HepG2 (cell line): Measurements from ENCODE around the gene HNRNPAB. TPM values are rescaled to one million over a fixed set of nuclear protein-coding genes. Genes with fewer than 3 reads are reported as not detected.

Source experiments
- HOXA5 ChIP-seq: sonication (generic); formaldehyde crosslinking; IDR thresholded peaks from 2 replicates; pipeline ENCODE4 v1.4.0; 2020; ENCODE audit warnings: missing genetic modification reagents
- IRF2 ChIP-seq: IDR thresholded peaks from 2 replicates; pipeline ENCODE4 v1.6.1; 2018; ENCODE audit warnings: missing genetic modification reagents, missing compliant biosample characterization
- POLR2G ChIP-seq: fragments of 200-400 bp; formaldehyde crosslinking; IDR thresholded peaks from 2 replicates; pipeline ENCODE4 v1.6.1; 2018; ENCODE audit warnings: mild to moderate bottlenecking, low read depth, low read length, moderate library complexity
- RBM22 ChIP-seq: fragments of 200-400 bp; formaldehyde crosslinking; optimal IDR thresholded peaks from 2 replicates; pipeline ENCODE3; 2017; ENCODE audit warnings: mild to moderate bottlenecking, low read length, moderate library complexity
- SSRP1 ChIP-seq: IDR thresholded peaks from 2 replicates; pipeline ENCODE4 v1.6.1; 2016; ENCODE audit warnings: control low read depth
- polyA plus RNA-seq, 8 experiments: library from polyadenylated mRNA; depleted of rRNA in 3 of 8; stranded (reverse) in 7 of 8; unstranded in 1 of 8; fragments of >200 nt; fragmentation: Illumina TruSeq in 4 of 8; extraction: Trizol in 4 of 8; gene quantifications; 2 replicates each; pipeline versions ENCODE4 v1.2.1 to v1.2.3, GENCODE V29; 2011 to 2016; ENCODE audit warnings: low read depth in 4 of 8, missing spikeins in 1 of 8, mixed read lengths in 1 of 8; ENCODE audit not compliant: insufficient read depth in 1 of 8
- total RNA-seq, 5 experiments: library from RNA; depleted of rRNA; stranded (reverse); fragments of >200 nt; fragmentation: Illumina TruSeq; extraction: Trizol; gene quantifications; 2 replicates each; pipeline ENCODE4 v1.2.3, GENCODE V29; 2016; ENCODE audit warnings: low read depth in 1 of 5
- TF ChIP-seq, protein P1 (sequence below): sonication (generic); formaldehyde crosslinking; IDR thresholded peaks from 2 replicates; pipeline ENCODE4 v1.5.0; 2020; ENCODE audit warnings: missing genetic modification reagents
- TF ChIP-seq, protein P2 (sequence below): sonication (generic); formaldehyde crosslinking; IDR thresholded peaks from 2 replicates; pipeline ENCODE4 v1.8.0; 2022; ENCODE audit warnings: mild to moderate bottlenecking, missing genetic modification reagents
- TF ChIP-seq, protein P3 (sequence below): sonication (generic); formaldehyde crosslinking; IDR thresholded peaks from 2 replicates; pipeline ENCODE4 v1.4.0; 2020; ENCODE audit warnings: missing genetic modification reagents

The HNRNPAB gene
- total and polyA plus RNA-seq, 2 of the 13 experiments (the other 11 are each of a cell fraction or from before 2014, with no cell fraction given): 62.6 to 111 TPM

DNA sequence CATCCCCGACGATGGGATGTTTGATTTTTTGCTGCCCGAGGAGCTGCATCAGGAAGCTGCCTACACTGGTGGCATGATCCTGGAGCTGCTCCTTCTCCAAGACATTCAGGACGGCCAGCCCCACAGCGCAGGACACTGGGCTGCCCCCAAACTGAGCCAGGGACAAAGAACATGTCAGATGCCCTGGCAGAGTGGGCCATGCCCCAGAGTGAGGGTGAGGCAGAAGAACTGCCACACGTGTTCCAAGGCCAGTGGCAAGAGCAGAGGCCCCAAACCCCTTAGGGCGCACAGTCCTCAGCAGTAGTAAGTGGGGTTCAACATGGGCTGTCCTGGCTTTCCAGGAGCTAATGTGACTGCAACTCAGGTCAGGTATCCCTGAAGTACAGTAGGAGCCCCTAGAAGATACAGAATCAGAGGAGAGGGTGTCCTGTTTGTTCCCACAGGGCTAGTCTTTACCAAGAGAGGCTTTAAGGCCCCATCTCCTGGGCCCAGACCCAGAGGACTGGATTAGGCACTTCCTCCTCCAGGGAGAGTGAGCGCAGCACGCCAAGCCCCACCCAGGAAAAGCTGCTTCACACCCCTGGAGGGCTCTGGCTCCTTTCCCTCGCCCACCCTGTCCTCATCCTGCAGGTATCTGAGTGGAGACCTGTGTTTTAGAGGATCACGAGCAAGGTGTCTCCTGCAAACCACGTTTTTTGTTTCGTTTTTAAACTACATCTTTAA is 11.1 kb downstream of the HNRNPAB start (continued):
- TF ChIP-seq, protein P1, sequence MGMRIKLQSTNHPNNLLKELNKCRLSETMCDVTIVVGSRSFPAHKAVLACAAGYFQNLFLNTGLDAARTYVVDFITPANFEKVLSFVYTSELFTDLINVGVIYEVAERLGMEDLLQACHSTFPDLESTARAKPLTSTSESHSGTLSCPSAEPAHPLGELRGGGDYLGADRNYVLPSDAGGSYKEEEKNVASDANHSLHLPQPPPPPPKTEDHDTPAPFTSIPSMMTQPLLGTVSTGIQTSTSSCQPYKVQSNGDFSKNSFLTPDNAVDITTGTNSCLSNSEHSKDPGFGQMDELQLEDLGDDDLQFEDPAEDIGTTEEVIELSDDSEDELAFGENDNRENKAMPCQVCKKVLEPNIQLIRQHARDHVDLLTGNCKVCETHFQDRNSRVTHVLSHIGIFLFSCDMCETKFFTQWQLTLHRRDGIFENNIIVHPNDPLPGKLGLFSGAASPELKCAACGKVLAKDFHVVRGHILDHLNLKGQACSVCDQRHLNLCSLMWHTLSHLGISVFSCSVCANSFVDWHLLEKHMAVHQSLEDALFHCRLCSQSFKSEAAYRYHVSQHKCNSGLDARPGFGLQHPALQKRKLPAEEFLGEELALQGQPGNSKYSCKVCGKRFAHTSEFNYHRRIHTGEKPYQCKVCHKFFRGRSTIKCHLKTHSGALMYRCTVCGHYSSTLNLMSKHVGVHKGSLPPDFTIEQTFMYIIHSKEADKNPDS (CRISPR knock-in tag): no peak
- TF ChIP-seq HOXA5 (no peak), RBM22 (peak; percentile 2), SSRP1 (no peak), IRF2 (no peak), POLR2G (0 out of 2 replicates have a peak, but pooled peaks have one; percentile 28)
- TF ChIP-seq, protein P2, sequence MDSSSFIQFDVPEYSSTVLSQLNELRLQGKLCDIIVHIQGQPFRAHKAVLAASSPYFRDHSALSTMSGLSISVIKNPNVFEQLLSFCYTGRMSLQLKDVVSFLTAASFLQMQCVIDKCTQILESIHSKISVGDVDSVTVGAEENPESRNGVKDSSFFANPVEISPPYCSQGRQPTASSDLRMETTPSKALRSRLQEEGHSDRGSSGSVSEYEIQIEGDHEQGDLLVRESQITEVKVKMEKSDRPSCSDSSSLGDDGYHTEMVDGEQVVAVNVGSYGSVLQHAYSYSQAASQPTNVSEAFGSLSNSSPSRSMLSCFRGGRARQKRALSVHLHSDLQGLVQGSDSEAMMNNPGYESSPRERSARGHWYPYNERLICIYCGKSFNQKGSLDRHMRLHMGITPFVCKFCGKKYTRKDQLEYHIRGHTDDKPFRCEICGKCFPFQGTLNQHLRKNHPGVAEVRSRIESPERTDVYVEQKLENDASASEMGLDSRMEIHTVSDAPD (CRISPR knock-in tag): no peak
- TF ChIP-seq, protein P3, sequence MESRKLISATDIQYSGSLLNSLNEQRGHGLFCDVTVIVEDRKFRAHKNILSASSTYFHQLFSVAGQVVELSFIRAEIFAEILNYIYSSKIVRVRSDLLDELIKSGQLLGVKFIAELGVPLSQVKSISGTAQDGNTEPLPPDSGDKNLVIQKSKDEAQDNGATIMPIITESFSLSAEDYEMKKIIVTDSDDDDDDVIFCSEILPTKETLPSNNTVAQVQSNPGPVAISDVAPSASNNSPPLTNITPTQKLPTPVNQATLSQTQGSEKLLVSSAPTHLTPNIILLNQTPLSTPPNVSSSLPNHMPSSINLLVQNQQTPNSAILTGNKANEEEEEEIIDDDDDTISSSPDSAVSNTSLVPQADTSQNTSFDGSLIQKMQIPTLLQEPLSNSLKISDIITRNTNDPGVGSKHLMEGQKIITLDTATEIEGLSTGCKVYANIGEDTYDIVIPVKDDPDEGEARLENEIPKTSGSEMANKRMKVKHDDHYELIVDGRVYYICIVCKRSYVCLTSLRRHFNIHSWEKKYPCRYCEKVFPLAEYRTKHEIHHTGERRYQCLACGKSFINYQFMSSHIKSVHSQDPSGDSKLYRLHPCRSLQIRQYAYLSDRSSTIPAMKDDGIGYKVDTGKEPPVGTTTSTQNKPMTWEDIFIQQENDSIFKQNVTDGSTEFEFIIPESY (CRISPR knock-in tag): no peak
